Activated effector memory CD4-positive, alpha-beta T cell treated with Interleukin-2 at 50 U/mL for 16 hours (primary cell): ENCODE data around the gene ERO1B.
"Not testable (repeated sequence)": the region's sequence is repeated elsewhere in the genome, so short reads cannot be mapped to it uniquely, and the experiment has no call there.

Experiments used
- DNase-seq: peaks from one replicate; pipeline ENCODE4 v3.0.0-alpha.2; 2020

Gene ERO1B

GRCh38 chr1:236242568-236242967 lies 39.2 kb downstream of the ERO1B start:
- no peak for DNase-seq

GRCh38 chr1:236240675-236241074 lies 41.1 kb downstream of the ERO1B start:
- no peak for DNase-seq

GRCh38 chr1:236239092-236239585 lies 42.6 kb downstream of the ERO1B start:
- DNase-seq, result no peak

GRCh38 chr1:236235116-236235515 lies 46.6 kb downstream of the ERO1B start:
- no peak for DNase-seq

- no peak for DNase-seq
These were observed 53.3 kb downstream of the ERO1B start for GRCh38 chr1:236228411-236228810.

GRCh38 chr1:236222632-236223031 lies 59.1 kb downstream of the ERO1B start:
- DNase-seq, result no peak

GRCh38 chr1:236220473-236220872 lies 61.3 kb downstream of the ERO1B start:
- DNase-seq, result no peak

- DNase-seq, result no peak
These were observed 67.0 kb downstream of the ERO1B start for GRCh38 chr1:236214761-236215160.

GRCh38 chr1:236213534-236213933 lies 68.2 kb downstream of the ERO1B start:
- no peak for DNase-seq

- no peak for DNase-seq
These were observed 69.9 kb downstream of the ERO1B start for GRCh38 chr1:236211815-236212214.

- no peak for DNase-seq
These were observed 72.0 kb downstream of the ERO1B start for GRCh38 chr1:236209713-236210112.

GRCh38 chr1:236209185-236209584 lies 72.6 kb downstream of the ERO1B start:
- no peak for DNase-seq

GRCh38 chr1:236207569-236207968 lies 74.2 kb downstream of the ERO1B start:
- DNase-seq, result no peak

- DNase-seq, result no peak
These were observed 74.6 kb downstream of the ERO1B start for GRCh38 chr1:236207121-236207520.

- DNase-seq, result no peak
These were observed 75.2 kb downstream of the ERO1B start for GRCh38 chr1:236206548-236206947.

- DNase-seq, result no peak
These were observed 77.1 kb downstream of the ERO1B start for GRCh38 chr1:236204656-236205055.

- no peak for DNase-seq
These were observed 77.7 kb downstream of the ERO1B start for GRCh38 chr1:236204039-236204438.

GRCh38 chr1:236201786-236202185 lies 80.0 kb downstream of the ERO1B start:
- DNase-seq, result no peak

- no peak for DNase-seq
These were observed 80.8 kb downstream of the ERO1B start for GRCh38 chr1:236200925-236201324.

- DNase-seq, result no peak
These were observed 88.6 kb downstream of the ERO1B start for GRCh38 chr1:236193184-236193583.

GRCh38 chr1:236188084-236188483 lies 93.7 kb downstream of the ERO1B start:
- DNase-seq, result not testable (repeated sequence)

GRCh38 chr1:236186471-236186870 lies 95.3 kb downstream of the ERO1B start:
- not testable (repeated sequence) for DNase-seq

- no peak for DNase-seq
These were observed 96.1 kb downstream of the ERO1B start for GRCh38 chr1:236185687-236186086.

GRCh38 chr1:236181059-236181458 lies 100.7 kb downstream of the ERO1B start:
- no peak for DNase-seq

- no peak for DNase-seq
These were observed 102.1 kb downstream of the ERO1B start for GRCh38 chr1:236179634-236180033.
